Neural cell (in vitro differentiated cells): ENCODE data around the gene FGF16. TPM values are rescaled to one million over a fixed set of nuclear protein-coding genes. Genes with fewer than 3 reads are reported as not detected.

Experiments used
- H2AFZ ChIP-seq: fragments of 200-600, 300-800 bp; sonication (generic), shearing (Covaris generic); 2 replicates; pipeline ENCODE4 v1.6.0; 2014; ENCODE audit warnings: low read depth, mild to moderate bottlenecking, antibody characterized with exemption, low read length, moderate library complexity
- H3F3A ChIP-seq: fragments of 200-600 bp; shearing (Covaris generic); 2 replicates; pipeline ENCODE4 v1.6.1; 2016; ENCODE audit warnings: mild to moderate bottlenecking, moderate library complexity, mixed read lengths, antibody characterized with exemption, low read length; ENCODE audit not compliant: insufficient read depth, poor library complexity, severe bottlenecking
- H3K27ac ChIP-seq: fragments of 200-600, 300-800 bp; sonication (generic), shearing (Covaris generic); 2 replicates; pipeline ENCODE4 v1.5.1; 2014; ENCODE audit warnings: mild to moderate bottlenecking, low read length, moderate library complexity
- H3K27me3 ChIP-seq: fragments of 300-800, 200-600 bp; sonication (generic), shearing (Covaris generic); 2 replicates; pipeline ENCODE4 v1.6.0; 2014; ENCODE audit warnings: mild to moderate bottlenecking, low read depth, low read length, moderate library complexity; ENCODE audit not compliant: insufficient read depth
- H3K36me3 ChIP-seq: fragments of 300-800, 200-600 bp; sonication (generic), shearing (Covaris generic); 2 replicates; pipeline ENCODE4 v1.5.1; 2014; ENCODE audit warnings: mild to moderate bottlenecking, antibody characterized with exemption, low read length, moderate library complexity; ENCODE audit not compliant: insufficient read depth
- H3K4me2 ChIP-seq: fragments of 300-800, 200-600 bp; sonication (generic), shearing (Covaris generic); 2 replicates; pipeline ENCODE4 v1.6.0; 2014; ENCODE audit warnings: mild to moderate bottlenecking, low read length
- H3K4me3 ChIP-seq: fragments of 300-800, 200-600 bp; sonication (generic), shearing (Covaris generic); 2 replicates; pipeline ENCODE4 v1.5.1; 2014; ENCODE audit warnings: mild to moderate bottlenecking, low read length, moderate library complexity
- H3K79me2 ChIP-seq: fragments of 200-600 bp; shearing (Covaris generic); replicated peaks from 2 replicates; pipeline ENCODE4 v1.6.0; 2014; ENCODE audit warnings: mild to moderate bottlenecking, low read length, moderate library complexity; ENCODE audit not compliant: insufficient read depth
- H3K9ac ChIP-seq: fragments of 300-800, 200-600 bp; sonication (generic), shearing (Covaris generic); 2 replicates; pipeline ENCODE4 v1.6.1; 2016; ENCODE audit warnings: mild to moderate bottlenecking, low read length, mixed read lengths
- H3K9me2 ChIP-seq: fragments of 200-600 bp; shearing (Covaris generic); 2 replicates; pipeline ENCODE4 v1.6.1; 2016; ENCODE audit warnings: mild to moderate bottlenecking, low read length, mixed read lengths; ENCODE audit not compliant: insufficient read depth
- H3K9me3 ChIP-seq: fragments of 200-600, 300-800 bp; sonication (generic), shearing (Covaris generic); 2 replicates; pipeline ENCODE4 v1.6.1; 2016; ENCODE audit warnings: mild to moderate bottlenecking, mixed run types, low read length, moderate library complexity, mixed read lengths
- H4K20me1 ChIP-seq: fragments of 200-600 bp; shearing (Covaris generic); 2 replicates; pipeline ENCODE4 v1.6.1; 2016; ENCODE audit warnings: mild to moderate bottlenecking, mixed run types; ENCODE audit not compliant: insufficient read depth
- CTCF ChIP-seq: fragments of 450-650 bp; IDR thresholded peaks from 2 replicates; pipeline ENCODE4 v1.5.1; 2014; ENCODE audit warnings: antibody characterized with exemption, mild to moderate bottlenecking, moderate library complexity; ENCODE audit not compliant: poor library complexity, severe bottlenecking
- EP300 ChIP-seq: fragments of 450-650 bp; conservative IDR thresholded peaks from 2 replicates; pipeline ENCODE4 v1.6.1; 2014; ENCODE audit warnings: antibody characterized with exemption, mild to moderate bottlenecking, moderate library complexity; ENCODE audit not compliant: poor library complexity, severe bottlenecking
- EZH2 ChIP-seq: fragments of 200-600, 300-800 bp; shearing (Covaris generic), sonication (generic); IDR thresholded peaks from 2 replicates; pipeline ENCODE4 v1.6.1; 2014; ENCODE audit warnings: antibody characterized with exemption, low read length, borderline replicate concordance, mild to moderate bottlenecking; ENCODE audit not compliant: insufficient read depth, poor library complexity, severe bottlenecking
- MXI1 ChIP-seq: fragments of 450-650 bp; conservative IDR thresholded peaks from 2 replicates; pipeline ENCODE4 v1.6.1; 2014; ENCODE audit warnings: antibody characterized with exemption, mild to moderate bottlenecking; ENCODE audit not compliant: poor library complexity, severe bottlenecking
- POLR2AphosphoS5 ChIP-seq: IDR thresholded peaks from 2 replicates; pipeline ENCODE4 v1.6.1; 2012
- RAD21 ChIP-seq: fragments of 450-650 bp; conservative IDR thresholded peaks from 2 replicates; pipeline ENCODE4 v1.6.1; 2014; ENCODE audit warnings: antibody characterized with exemption, mild to moderate bottlenecking, moderate library complexity
- REST ChIP-seq: IDR thresholded peaks from 2 replicates; pipeline ENCODE4 v1.6.1; 2012; ENCODE audit warnings: borderline replicate concordance
- SMC3 ChIP-seq: fragments of 450-650 bp; conservative IDR thresholded peaks from 2 replicates; pipeline ENCODE4 v1.6.1; 2014; ENCODE audit warnings: antibody characterized with exemption, mild to moderate bottlenecking, moderate library complexity; ENCODE audit not compliant: poor library complexity
- TAF1 ChIP-seq: IDR thresholded peaks from 2 replicates; pipeline ENCODE4 v1.6.1; 2012; ENCODE audit warnings: low read depth
- polyA plus RNA-seq: library from polyadenylated mRNA; depleted of rRNA; stranded (reverse); fragments of >200 nt; gene quantifications from 2 replicates; pipeline ENCODE4 v1.2.3, GENCODE V29; 2014

Gene FGF16
- polyA plus RNA-seq, 1 donor from 2014 or later: not detected

- Histone ChIP-seq H3K4me3 (no peak overlapping the region), H3K36me3 (no peaks in the 10 kb centered on the region), H4K20me1 (no peaks in the 10 kb centered on the region), H3K27ac (no peak overlapping the region), H3K9ac (no peak overlapping the region), H3K27me3 (peaks cover 22% of the 10 kb centered on the region), H3K9me2 (no peaks in the 10 kb centered on the region), H3K4me2 (no peak overlapping the region), H3K9me3 (no peaks in the 10 kb centered on the region), H3K79me2 (no peaks in the 10 kb centered on the region), H2AFZ (no peak overlapping the region), H3F3A (no peaks in the 10 kb centered on the region)
- no peak for TF ChIP-seq REST
- TF ChIP-seq SMC3: no peak
- TF ChIP-seq EZH2: no peak
- TF ChIP-seq RAD21: no peak
- TF ChIP-seq POLR2AphosphoS5: no peak
- TF ChIP-seq CTCF: no peak
- TF ChIP-seq TAF1: no peak
- TF ChIP-seq EP300: no peak
- TF ChIP-seq MXI1: no peak
Measured at GRCh38 chrX:77444075-77444474, 3.1 kb upstream of the FGF16 start.

- TF ChIP-seq SMC3: no peak
- H3K9me2 ChIP-seq: no peaks in the 10 kb centered on the region
- H3F3A ChIP-seq: no peaks in the 10 kb centered on the region
- no peak overlapping the region for H3K9ac ChIP-seq
- H3K36me3 ChIP-seq: no peaks in the 10 kb centered on the region
- no peak overlapping the region for H3K4me2 ChIP-seq
- no peak overlapping the region for H3K4me3 ChIP-seq
- no peaks in the 10 kb centered on the region for H3K79me2 ChIP-seq
- no peak overlapping the region for H3K27ac ChIP-seq
- peaks cover 22% of the 10 kb centered on the region for H3K27me3 ChIP-seq
- no peaks in the 10 kb centered on the region for H4K20me1 ChIP-seq
- no peak overlapping the region for H2AFZ ChIP-seq
- no peaks in the 10 kb centered on the region for H3K9me3 ChIP-seq
Measured at GRCh38 chrX:77444545-77444944, 2.6 kb upstream of the FGF16 start.

GRCh38 chrX:77446029-77446585 is 1.1 kb upstream of the FGF16 start:
- peak; percentile 18 for TF ChIP-seq CTCF
- TF ChIP-seq EZH2: no peak
- Histone ChIP-seq H3K27me3 (peaks cover 22% of the 10 kb centered on the region), H2AFZ (no peak overlapping the region), H4K20me1 (no peaks in the 10 kb centered on the region), H3K9ac (no peak overlapping the region), H3K4me3 (peak overlapping the region; percentile 28), H3K79me2 (no peaks in the 10 kb centered on the region), H3K9me2 (no peaks in the 10 kb centered on the region), H3F3A (no peaks in the 10 kb centered on the region), H3K9me3 (no peaks in the 10 kb centered on the region), H3K4me2 (no peak overlapping the region), H3K36me3 (no peaks in the 10 kb centered on the region), H3K27ac (no peak overlapping the region)
